Sigmoid colon (tissue), 4 donors: Measurements from ENCODE around the gene NACAD.

Source experiments
- CTCF ChIP-seq, 4 experiments: fragments of 450-650 bp in 3 of 4; fragments of 200-600 bp in 1 of 4; IDR thresholded peaks; one replicate each; pipeline ENCODE4 v1.5.1; 2016 to 2019; ENCODE audit warnings: antibody characterized with exemption in 4 of 4, mild to moderate bottlenecking in 3 of 4, moderate library complexity in 2 of 4
- POLR2AphosphoS5 ChIP-seq, 4 donors: sonication (generic); formaldehyde crosslinking; IDR thresholded peaks; one replicate each; pipeline ENCODE4 v1.6.1; 2017; ENCODE audit warnings: antibody characterized with exemption in 4 of 4

GRCh38 chr7:45118889-45119331 lies 30.1 kb upstream of the NACAD start:
- no peak for TF ChIP-seq CTCF (IDR thresholded peaks at IDR 0.05)
- TF ChIP-seq POLR2AphosphoS5 (IDR thresholded peaks at IDR 0.05): no peak
